ENCODE data around the gene FTL. TPM values are rescaled to one million over a fixed set of nuclear protein-coding genes. Genes with fewer than 3 reads are reported as not detected.
"Not testable (repeated sequence)": the region's sequence is repeated elsewhere in the genome, so short reads cannot be mapped to it uniquely, and the experiment has no call there.

Gene FTL
- total and polyA plus RNA-seq, 2 experiments from 2014 or later, result 8,878 to 15,987 TPM

- 92% methylated on average over 18 of the region's 18 CpGs for WGBS (ENCODE audit: low lambda C conversion rate, missing lambda C conversion rate)
- no peak overlapping the region for H3K27ac ChIP-seq
- no peaks in the 10 kb centered on the region for H4K20me1 ChIP-seq (ENCODE audit: insufficient read depth, poor library complexity, severe bottlenecking)
- no peaks in the 10 kb centered on the region for H3K4me1 ChIP-seq (ENCODE audit: insufficient read depth)
- H2AFZ ChIP-seq, result no peak overlapping the region
- TF ChIP-seq CTCF (IDR thresholded peaks at IDR 0.05; ENCODE audit: poor library complexity), result no peak
- no peak for TF ChIP-seq EZH2phosphoT487 (IDR thresholded peaks at IDR 0.05; ENCODE audit: low read depth, severe bottlenecking, unreplicated experiment)
- no peak for TF ChIP-seq EZH2 (IDR thresholded peaks at IDR 0.05; ENCODE audit: borderline replicate concordance)
- no peaks in the 10 kb centered on the region for H3K79me2 ChIP-seq
- no peak for DNase-seq (ENCODE audit: low spot score)
- H3K4me2 ChIP-seq, result no peak overlapping the region
- H3K9me3 ChIP-seq (ENCODE audit: low read depth), result no peaks in the 10 kb centered on the region
- H3K27me3 ChIP-seq, result no peaks in the 10 kb centered on the region
- no peaks in the 10 kb centered on the region for H3K9me2 ChIP-seq (replicated peaks; ENCODE audit: insufficient read depth)
- no peaks in the 10 kb centered on the region for H3K36me3 ChIP-seq (replicated peaks; ENCODE audit: insufficient read depth, low read depth)
- H3K4me3 ChIP-seq, result no peak overlapping the region
Observed at GRCh38 chr19:48918801-48919247, 46.3 kb upstream of the FTL start.

- not testable (repeated sequence) for H3K27ac ChIP-seq, H3K79me2 ChIP-seq
- WGBS (ENCODE audit: low lambda C conversion rate, missing lambda C conversion rate), result 98% methylated on average over 8 of the region's 8 CpGs
Observed at GRCh38 chr19:48919271-48919670, 45.8 kb upstream of the FTL start.

GRCh38 chr19:48920949-48921348 lies 44.2 kb upstream of the FTL start:
- TF ChIP-seq EZH2 (IDR thresholded peaks at IDR 0.05; ENCODE audit: borderline replicate concordance) (no peak), EZH2phosphoT487 (IDR thresholded peaks at IDR 0.05; ENCODE audit: low read depth, severe bottlenecking, unreplicated experiment) (no peak), CTCF (IDR thresholded peaks at IDR 0.05; ENCODE audit: poor library complexity) (no peak)
- Histone ChIP-seq H3K4me2 (no peak overlapping the region), H3K4me1 (ENCODE audit: insufficient read depth) (no peaks in the 10 kb centered on the region), H2AFZ (no peak overlapping the region), H3K27ac (no peak overlapping the region), H3K36me3 (replicated peaks; ENCODE audit: insufficient read depth, low read depth) (no peaks in the 10 kb centered on the region), H3K9me3 (ENCODE audit: low read depth) (no peaks in the 10 kb centered on the region), H4K20me1 (ENCODE audit: insufficient read depth, poor library complexity, severe bottlenecking) (no peaks in the 10 kb centered on the region), H3K27me3 (no peaks in the 10 kb centered on the region), H3K79me2 (no peaks in the 10 kb centered on the region), H3K4me3 (no peak overlapping the region), H3K9me2 (replicated peaks; ENCODE audit: insufficient read depth) (no peaks in the 10 kb centered on the region)
- WGBS (ENCODE audit: low lambda C conversion rate, missing lambda C conversion rate), result 82% methylated on average over 10 of the region's 10 CpGs
- DNase-seq (ENCODE audit: low spot score), result no peak

More at GRCh38 chr19:48919271-48919670, 45.8 kb upstream of the FTL start:
- DNase-seq (ENCODE audit: low spot score); H4K20me1 ChIP-seq (ENCODE audit: insufficient read depth, poor library complexity, severe bottlenecking); H3K4me1 ChIP-seq (ENCODE audit: insufficient read depth); H3K4me2 ChIP-seq; H3K27me3 ChIP-seq; H3K36me3 ChIP-seq (replicated peaks; ENCODE audit: insufficient read depth, low read depth); H3K4me3 ChIP-seq; H3K9me3 ChIP-seq (ENCODE audit: low read depth); H3K9me2 ChIP-seq (replicated peaks; ENCODE audit: insufficient read depth); H2AFZ ChIP-seq: not testable (repeated sequence)

GRCh38 chr19:48921721-48922500 lies 43.2 kb upstream of the FTL start:
- H4K20me1 ChIP-seq (ENCODE audit: insufficient read depth, poor library complexity, severe bottlenecking), result no peaks in the 10 kb centered on the region
- TF ChIP-seq EZH2 (IDR thresholded peaks at IDR 0.05; ENCODE audit: borderline replicate concordance) (no peak), EZH2phosphoT487 (IDR thresholded peaks at IDR 0.05; ENCODE audit: low read depth, severe bottlenecking, unreplicated experiment) (no peak), CTCF (IDR thresholded peaks at IDR 0.05; ENCODE audit: poor library complexity) (no peak)
- H3K79me2 ChIP-seq, result no peaks in the 10 kb centered on the region
- no peak overlapping the region for H3K27ac ChIP-seq
- no peak overlapping the region for H2AFZ ChIP-seq
- H3K36me3 ChIP-seq (replicated peaks; ENCODE audit: insufficient read depth, low read depth), result no peaks in the 10 kb centered on the region
- H3K4me1 ChIP-seq (ENCODE audit: insufficient read depth), result no peaks in the 10 kb centered on the region
- no peaks in the 10 kb centered on the region for H3K9me3 ChIP-seq (ENCODE audit: low read depth)
- DNase-seq (ENCODE audit: low spot score), result no peak
- H3K9me2 ChIP-seq (replicated peaks; ENCODE audit: insufficient read depth), result no peaks in the 10 kb centered on the region
- no peaks in the 10 kb centered on the region for H3K27me3 ChIP-seq
- 95% methylated on average over 8 of the region's 12 CpGs for WGBS (ENCODE audit: low lambda C conversion rate, missing lambda C conversion rate)
- H3K4me3 ChIP-seq, result no peak overlapping the region
- no peak overlapping the region for H3K4me2 ChIP-seq
